Suprapubic skin (tissue), 4 donors: ENCODE results near the gene MSH2. TPM values are rescaled to one million over a fixed set of nuclear protein-coding genes. Genes with fewer than 3 reads are reported as not detected.

ENCODE experiments used
- DNase-seq, 2 donors: peaks; one replicate each; pipeline ENCODE4 v3.0.0-alpha.2; 2019; ENCODE audit warnings: low spot score in 2 of 2
- H3K27ac ChIP-seq: fragments of 200-600 bp; sonication (generic); one replicate; pipeline ENCODE4 v1.5.1; 2019
- H3K27me3 ChIP-seq: fragments of 200-600 bp; sonication (generic); one replicate; pipeline ENCODE4 v1.5.1; 2019
- H3K36me3 ChIP-seq: fragments of 200-600 bp; sonication (generic); one replicate; pipeline ENCODE4 v1.5.1; 2019
- H3K4me1 ChIP-seq: fragments of 200-600 bp; sonication (generic); one replicate; pipeline ENCODE4 v1.5.1; 2019
- H3K4me3 ChIP-seq: fragments of 200-600 bp; sonication (generic); one replicate; pipeline ENCODE4 v1.5.1; 2019; ENCODE audit warnings: mild to moderate bottlenecking
- H3K9me3 ChIP-seq: fragments of 200-600 bp; sonication (generic); one replicate; pipeline ENCODE4 v1.5.1; 2019
- EP300 ChIP-seq: sonication (generic); formaldehyde crosslinking; IDR thresholded peaks from one replicate; pipeline ENCODE4 v1.6.1; 2017; ENCODE audit warnings: antibody characterized with exemption
- POLR2A ChIP-seq, 2 donors: fragments of 450-650 bp; IDR thresholded peaks; one replicate each; pipeline ENCODE4 v1.6.1; 2017; ENCODE audit warnings: antibody characterized with exemption in 2 of 2, mild to moderate bottlenecking in 2 of 2, moderate library complexity in 2 of 2
- POLR2AphosphoS5 ChIP-seq, 3 donors: sonication (generic); formaldehyde crosslinking; IDR thresholded peaks; one replicate each; pipeline ENCODE4 v1.6.1; 2017; ENCODE audit warnings: antibody characterized with exemption in 3 of 3
- WGBS: methylation state at CpG from one replicate; pipeline ENCODE4 v1.1.5; 2018; 5-methylcytosine and 5-hydroxymethylcytosine counted together
- total RNA-seq, 4 donors: library from RNA; depleted of rRNA; stranded (reverse); fragments of >200 nt; gene quantifications; one replicate each; pipeline ENCODE4 v1.1.0, GENCODE V29; 2016
- TF ChIP-seq, protein P1 (sequence below), 2 donors: fragments of 200-600 bp in 1 of 2; fragments of 450-650 bp in 1 of 2; sonication (generic) in 1 of 2; IDR thresholded peaks; one replicate each; pipeline ENCODE4 v1.5.1; 2016 to 2019; ENCODE audit warnings: antibody characterized with exemption in 2 of 2, mild to moderate bottlenecking in 1 of 2, moderate library complexity in 1 of 2

The MSH2 gene
- total RNA-seq, 4 donors from 2014 or later: 11.8 to 18.1 (median 13.8) TPM

- 83% methylated on average over 16 of the region's 16 CpGs for WGBS
- Histone ChIP-seq H3K27ac (no peak overlapping the region), H3K27me3 (no peaks in the 10 kb centered on the region), H3K4me1 (no peaks in the 10 kb centered on the region), H3K9me3 (no peaks in the 10 kb centered on the region), H3K36me3 (no peaks in the 10 kb centered on the region), H3K4me3 (no peak overlapping the region)
- TF ChIP-seq, protein P1, sequence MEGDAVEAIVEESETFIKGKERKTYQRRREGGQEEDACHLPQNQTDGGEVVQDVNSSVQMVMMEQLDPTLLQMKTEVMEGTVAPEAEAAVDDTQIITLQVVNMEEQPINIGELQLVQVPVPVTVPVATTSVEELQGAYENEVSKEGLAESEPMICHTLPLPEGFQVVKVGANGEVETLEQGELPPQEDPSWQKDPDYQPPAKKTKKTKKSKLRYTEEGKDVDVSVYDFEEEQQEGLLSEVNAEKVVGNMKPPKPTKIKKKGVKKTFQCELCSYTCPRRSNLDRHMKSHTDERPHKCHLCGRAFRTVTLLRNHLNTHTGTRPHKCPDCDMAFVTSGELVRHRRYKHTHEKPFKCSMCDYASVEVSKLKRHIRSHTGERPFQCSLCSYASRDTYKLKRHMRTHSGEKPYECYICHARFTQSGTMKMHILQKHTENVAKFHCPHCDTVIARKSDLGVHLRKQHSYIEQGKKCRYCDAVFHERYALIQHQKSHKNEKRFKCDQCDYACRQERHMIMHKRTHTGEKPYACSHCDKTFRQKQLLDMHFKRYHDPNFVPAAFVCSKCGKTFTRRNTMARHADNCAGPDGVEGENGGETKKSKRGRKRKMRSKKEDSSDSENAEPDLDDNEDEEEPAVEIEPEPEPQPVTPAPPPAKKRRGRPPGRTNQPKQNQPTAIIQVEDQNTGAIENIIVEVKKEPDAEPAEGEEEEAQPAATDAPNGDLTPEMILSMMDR (IDR thresholded peaks at IDR 0.05): no peak
- no peak for TF ChIP-seq POLR2A (IDR thresholded peaks at IDR 0.05)
- no peak for DNase-seq
Measured at GRCh38 chr2:47530105-47530760, 127.3 kb downstream of the MSH2 start.

DNA sequence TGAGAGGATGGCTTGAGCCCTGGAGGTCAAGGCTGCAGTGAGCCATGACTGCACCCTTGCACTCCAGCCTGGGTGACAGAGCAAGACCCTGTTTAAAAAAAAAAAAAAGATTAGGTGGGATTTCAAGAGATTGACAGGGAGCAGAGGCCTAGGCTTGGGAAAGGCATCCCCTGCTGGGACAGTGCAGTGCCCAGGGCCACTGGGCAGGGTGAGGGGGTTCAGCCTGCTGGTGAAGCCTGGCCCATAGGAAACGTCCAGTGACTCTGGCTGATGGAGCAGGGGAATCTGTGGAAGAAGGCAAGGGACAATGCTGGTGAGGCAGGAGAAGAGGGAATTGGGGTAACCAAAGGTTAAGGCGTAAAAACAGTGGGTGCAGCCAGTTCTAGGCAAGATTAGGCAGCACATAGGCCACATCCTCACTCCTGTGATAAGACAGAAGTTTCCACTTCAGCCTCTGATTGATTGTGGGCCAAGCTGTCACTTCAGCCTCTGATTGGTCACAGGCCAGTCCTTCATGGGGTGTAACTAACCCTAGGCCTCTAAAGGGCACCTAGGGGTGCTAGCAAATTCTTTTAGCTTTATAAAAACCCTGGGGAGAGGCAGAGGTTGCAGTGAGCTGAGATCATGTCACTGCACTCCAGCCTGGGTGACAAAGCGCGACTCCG, 128.6 kb downstream of the MSH2 start:
- Histone ChIP-seq H3K36me3 (no peaks in the 10 kb centered on the region), H3K27me3 (no peaks in the 10 kb centered on the region), H3K9me3 (no peaks in the 10 kb centered on the region), H3K4me1 (no peaks in the 10 kb centered on the region), H3K27ac (no peak overlapping the region), H3K4me3 (no peak overlapping the region)
- 92% methylated on average over 5 of the region's 5 CpGs for WGBS
- DNase-seq: no peak
- TF ChIP-seq, protein P1 (IDR thresholded peaks at IDR 0.05): no peak
- TF ChIP-seq EP300 (no peak), POLR2AphosphoS5 (IDR thresholded peaks at IDR 0.05) (no peak), POLR2A (IDR thresholded peaks at IDR 0.05) (no peak)

Other genes starting within 250 kb of the MSH2 start
- gene STPG4, start 247.8 kb upstream of the MSH2 start, total RNA-seq: 1 to 10 TPM in 1 of 4 donors, under 1 TPM in 2, not detected in 1; 0.49 to 1.4 (median 0.91) TPM
- 100 to 1,000 TPM; 273 to 348 (median 326) TPM for gene CALM2, start 226.6 kb upstream of the MSH2 start, total RNA-seq
- gene EPCAM, start 33.8 kb upstream of the MSH2 start, total RNA-seq: 10 to 100 TPM in 2 of 4 donors, 1 to 10 TPM in 2; 2.5 to 23.3 (median 12.5) TPM
- gene KCNK12, start 167.8 kb downstream of the MSH2 start, total RNA-seq: under 1 TPM in 1 of 4 donors, not detected in 3; 0.11 TPM